ENCODE data around the gene FHOD3. TPM values are rescaled to one million over a fixed set of nuclear protein-coding genes. Genes with fewer than 3 reads are reported as not detected.
A peak's percentile ranks its signal among the peaks of the same experiment; 100 is the strongest.

FHOD3 gene
- total and polyA plus RNA-seq, 5 donors from 2014 or later: not detected

DNA sequence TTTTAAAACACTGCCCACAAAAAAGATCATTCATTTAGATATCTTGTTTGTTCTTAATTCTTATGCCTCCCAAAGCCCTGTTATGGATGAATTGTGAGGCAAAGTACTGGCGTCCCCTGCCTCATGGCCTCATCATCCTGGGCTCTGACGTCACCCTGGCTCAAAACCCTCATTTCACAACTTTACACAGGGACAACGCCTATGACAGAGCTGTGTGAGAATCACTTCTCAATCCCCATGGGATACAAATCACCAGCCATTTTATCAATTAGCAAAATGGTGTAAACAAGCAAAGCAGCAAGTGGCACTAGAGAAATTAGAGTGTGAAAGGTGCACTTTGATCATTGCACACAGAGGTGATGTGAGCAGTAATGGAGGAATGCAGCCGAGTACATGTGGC, 16.6 kb downstream of the FHOD3 start:
- Histone ChIP-seq H3K4me3 (ENCODE audit: low read depth, low read length) (no peak overlapping the region), H3K27ac (ENCODE audit: insufficient read depth, low read length, poor library complexity, severe bottlenecking) (no peak overlapping the region), H3K36me3 (ENCODE audit: control insufficient read depth, insufficient read depth, low read length) (no peaks in the 10 kb centered on the region), H3K27me3 (ENCODE audit: control insufficient read depth, insufficient read depth, low read length) (peaks cover 2% of the 10 kb centered on the region), H3K4me1 (ENCODE audit: control insufficient read depth, insufficient read depth, low read length, poor library complexity, severe bottlenecking) (no peaks in the 10 kb centered on the region), H3K9me3 (ENCODE audit: control insufficient read depth in 2 of 2, low read length in 2 of 2) (peaks cover 2 to 4% of the 10 kb centered on the region in 2 experiments)
- Mint-ChIP-seq H3K9me3 (peaks cover 0 to 13% (median 5%) of the 10 kb centered on the region in 7 donors), H3K27ac (no peak overlapping the region), H3K4me1 (no peaks in the 10 kb centered on the region), H3K4me3 (no peak overlapping the region), H3K36me3 (no peaks in the 10 kb centered on the region), H3K27me3 (peaks cover 16% of the 10 kb centered on the region)
- ATAC-seq (ENCODE audit: low read depth in 2 of 2) (no peak), DNase-seq (no peak)

DNA sequence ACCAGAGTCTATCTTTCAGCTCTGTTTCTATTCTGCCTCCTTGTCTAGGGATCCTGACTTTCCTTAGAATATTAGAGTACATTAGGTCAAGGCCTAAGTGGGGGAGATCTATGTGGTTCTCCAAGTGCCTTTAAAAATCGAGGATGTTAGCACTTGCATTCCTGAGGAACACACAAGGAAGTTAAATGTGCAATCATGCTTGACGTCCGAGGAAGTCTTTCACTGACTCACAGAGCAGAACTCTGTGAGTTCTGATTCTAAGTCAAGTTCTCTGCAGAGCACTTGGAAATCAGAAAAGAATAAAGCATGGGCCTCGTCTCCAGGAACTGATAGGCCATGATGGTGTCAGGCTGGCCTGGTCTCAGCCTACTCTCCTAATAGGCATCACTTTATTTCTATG, 17.2 kb downstream of the FHOD3 start:
- Mint-ChIP-seq H3K27ac (no peak overlapping the region), H3K27me3 (peaks cover 18% of the 10 kb centered on the region), H3K4me1 (no peaks in the 10 kb centered on the region), H3K9me3 (peaks cover 0 to 18% (median 9%) of the 10 kb centered on the region in 7 donors), H3K4me3 (no peak overlapping the region), H3K36me3 (no peaks in the 10 kb centered on the region)
- Histone ChIP-seq H3K9me3 (ENCODE audit: control insufficient read depth in 2 of 2, low read length in 2 of 2) (peaks cover 2 to 6% of the 10 kb centered on the region in 2 experiments), H3K27ac (ENCODE audit: insufficient read depth, low read length, poor library complexity, severe bottlenecking) (no peak overlapping the region), H3K4me3 (ENCODE audit: low read depth, low read length) (no peak overlapping the region), H3K27me3 (ENCODE audit: control insufficient read depth, insufficient read depth, low read length) (peaks cover 2% of the 10 kb centered on the region), H3K4me1 (ENCODE audit: control insufficient read depth, insufficient read depth, low read length, poor library complexity, severe bottlenecking) (no peaks in the 10 kb centered on the region), H3K36me3 (ENCODE audit: control insufficient read depth, insufficient read depth, low read length) (no peaks in the 10 kb centered on the region)
- ATAC-seq (ENCODE audit: low read depth in 2 of 2): no peak
- DNase-seq: no peak

DNA sequence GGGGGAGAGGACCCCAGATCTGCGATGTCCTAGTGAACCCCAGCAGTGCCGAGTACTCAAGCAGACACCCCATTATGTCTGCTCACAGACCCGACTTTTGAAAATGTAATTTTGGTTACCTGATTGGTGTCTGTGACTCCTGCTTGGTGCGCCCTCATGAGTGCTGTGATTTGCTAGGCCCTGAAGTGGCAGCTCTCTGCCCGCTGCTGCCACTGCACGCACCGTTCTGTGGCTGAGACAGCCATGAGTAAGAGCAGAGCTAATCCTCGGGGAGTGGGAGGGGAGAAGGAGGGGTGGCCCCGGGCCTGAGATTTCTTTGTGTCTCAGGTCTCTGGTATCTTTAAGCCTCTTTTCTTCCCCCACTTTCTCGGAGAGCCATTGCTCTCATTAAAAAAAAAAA, 18.2 kb downstream of the FHOD3 start:
- Mint-ChIP-seq H3K4me3 (no peak overlapping the region), H3K36me3 (no peaks in the 10 kb centered on the region), H3K27ac (no peak overlapping the region), H3K9me3 (peaks cover 0 to 18% (median 9%) of the 10 kb centered on the region in 7 donors), H3K4me1 (no peaks in the 10 kb centered on the region), H3K27me3 (peaks cover 20% of the 10 kb centered on the region)
- H3K4me1 ChIP-seq (ENCODE audit: control insufficient read depth, insufficient read depth, low read length, poor library complexity, severe bottlenecking): no peaks in the 10 kb centered on the region
- ATAC-seq (ENCODE audit: low read depth in 2 of 2): no peak
- H3K27me3 ChIP-seq (ENCODE audit: control insufficient read depth, insufficient read depth, low read length): peaks cover 2% of the 10 kb centered on the region
- H3K27ac ChIP-seq (ENCODE audit: insufficient read depth, low read length, poor library complexity, severe bottlenecking): no peak overlapping the region
- H3K9me3 ChIP-seq (ENCODE audit: control insufficient read depth in 2 of 2, low read length in 2 of 2): peaks cover 2 to 6% of the 10 kb centered on the region in 2 experiments
- no peak for DNase-seq
- no peaks in the 10 kb centered on the region for H3K36me3 ChIP-seq (ENCODE audit: control insufficient read depth, insufficient read depth, low read length)
- no peak overlapping the region for H3K4me3 ChIP-seq (ENCODE audit: low read depth, low read length)

DNA sequence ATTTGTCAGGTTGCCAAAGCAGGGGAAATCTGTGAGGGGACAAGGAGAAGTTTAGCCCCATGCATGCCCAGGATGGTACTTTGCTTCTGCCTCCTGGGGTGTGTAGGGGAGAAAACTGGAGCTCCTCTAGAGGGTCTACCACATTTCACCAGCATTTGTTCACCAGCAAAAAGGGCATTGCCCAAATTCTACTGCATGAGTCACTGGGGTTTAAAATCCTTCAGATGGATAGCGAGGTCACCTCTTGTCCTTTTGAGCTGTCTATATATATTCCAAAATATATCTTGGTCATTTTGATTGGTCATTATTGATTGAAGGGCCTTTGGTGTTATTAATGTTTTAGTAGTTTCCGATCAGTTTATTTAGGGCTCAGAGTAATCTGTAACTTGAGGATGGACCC, 18.7 kb downstream of the FHOD3 start:
- peaks cover 20% of the 10 kb centered on the region for H3K27me3 Mint-ChIP-seq
- peaks cover 0 to 18% (median 9%) of the 10 kb centered on the region in 7 donors for H3K9me3 Mint-ChIP-seq
- Histone ChIP-seq H3K27me3 (ENCODE audit: control insufficient read depth, insufficient read depth, low read length) (peaks cover 2% of the 10 kb centered on the region), H3K4me3 (ENCODE audit: low read depth, low read length) (no peak overlapping the region), H3K4me1 (ENCODE audit: control insufficient read depth, insufficient read depth, low read length, poor library complexity, severe bottlenecking) (no peaks in the 10 kb centered on the region), H3K9me3 (ENCODE audit: control insufficient read depth in 2 of 2, low read length in 2 of 2) (peaks cover 2 to 6% of the 10 kb centered on the region in 2 experiments), H3K36me3 (ENCODE audit: control insufficient read depth, insufficient read depth, low read length) (no peaks in the 10 kb centered on the region), H3K27ac (ENCODE audit: insufficient read depth, low read length, poor library complexity, severe bottlenecking) (no peak overlapping the region)
- ATAC-seq (ENCODE audit: low read depth in 2 of 2) (no peak), DNase-seq (no peak)
- H3K36me3 Mint-ChIP-seq: no peaks in the 10 kb centered on the region
- no peak overlapping the region for H3K4me3 Mint-ChIP-seq
- H3K4me1 Mint-ChIP-seq: no peaks in the 10 kb centered on the region
- no peak overlapping the region for H3K27ac Mint-ChIP-seq

DNA sequence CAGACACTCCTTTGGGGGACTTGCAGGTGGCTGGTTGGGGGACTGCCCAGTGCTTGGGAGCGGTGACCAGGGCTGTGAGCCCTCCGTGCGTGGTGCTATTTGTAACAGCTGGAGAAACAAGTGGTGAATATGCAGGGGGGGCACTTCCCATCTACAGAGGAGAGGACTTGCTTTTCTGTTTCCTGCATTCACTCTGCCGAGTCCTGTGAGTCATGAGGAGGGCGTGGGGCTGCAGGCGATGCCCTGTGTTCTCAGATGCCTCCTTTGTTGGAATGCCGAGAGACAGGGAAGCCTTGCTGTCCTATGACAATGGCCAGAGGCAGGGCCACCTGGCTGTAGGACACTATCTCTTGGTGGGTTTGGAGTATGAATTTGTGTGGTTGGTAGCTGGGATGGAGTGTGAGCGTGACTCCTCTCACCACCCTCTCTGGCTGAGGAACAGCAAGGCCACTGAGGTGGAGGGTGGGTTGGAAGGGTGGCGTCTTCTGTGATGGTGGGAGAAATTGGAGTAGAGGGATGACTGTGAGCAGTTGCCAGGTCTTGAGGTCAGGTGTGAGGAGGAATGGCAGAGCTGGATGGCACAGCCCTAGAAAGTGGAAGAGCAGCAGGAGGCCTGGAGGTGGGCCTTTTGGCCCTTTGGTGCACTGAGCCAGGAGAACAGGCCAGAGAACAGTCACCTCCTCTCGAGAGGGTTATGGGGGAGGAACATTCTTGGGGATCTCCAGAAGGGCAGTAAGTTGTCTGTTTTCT, 24.3 kb downstream of the FHOD3 start:
- H3K27ac Mint-ChIP-seq: no peak overlapping the region
- DNase-seq (no peak), ATAC-seq (ENCODE audit: low read depth in 2 of 2) (no peak)
- H3K9me3 Mint-ChIP-seq: peaks cover 0 to 18% (median 10%) of the 10 kb centered on the region in 7 donors
- Histone ChIP-seq H3K4me3 (ENCODE audit: low read depth, low read length) (no peak overlapping the region), H3K27me3 (ENCODE audit: control insufficient read depth, insufficient read depth, low read length) (no peaks in the 10 kb centered on the region), H3K27ac (ENCODE audit: insufficient read depth, low read length, poor library complexity, severe bottlenecking) (no peak overlapping the region), H3K36me3 (ENCODE audit: control insufficient read depth, insufficient read depth, low read length) (no peaks in the 10 kb centered on the region), H3K4me1 (ENCODE audit: control insufficient read depth, insufficient read depth, low read length, poor library complexity, severe bottlenecking) (no peaks in the 10 kb centered on the region), H3K9me3 (ENCODE audit: control insufficient read depth in 2 of 2, low read length in 2 of 2) (peaks cover 2 to 6% of the 10 kb centered on the region in 2 experiments)
- H3K4me1 Mint-ChIP-seq: no peaks in the 10 kb centered on the region
- no peak overlapping the region for H3K4me3 Mint-ChIP-seq
- peaks cover 6% of the 10 kb centered on the region for H3K27me3 Mint-ChIP-seq
- H3K36me3 Mint-ChIP-seq: no peaks in the 10 kb centered on the region

DNA sequence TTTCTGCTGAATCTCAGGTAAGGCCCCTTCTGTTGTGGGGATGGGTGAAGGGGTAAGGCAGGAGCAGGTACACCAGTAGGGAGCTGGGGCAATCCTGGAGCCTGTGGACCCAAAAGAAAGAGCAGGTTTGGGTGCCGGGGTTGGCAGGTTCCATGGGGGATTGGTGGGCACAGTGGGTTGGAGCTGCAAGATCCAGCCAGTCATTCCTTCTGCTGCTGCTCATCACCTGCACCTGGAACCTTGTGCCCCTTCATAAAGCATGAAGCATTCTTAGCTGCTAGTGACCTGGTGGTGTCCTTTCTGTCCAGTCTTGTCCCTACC, 24.9 kb downstream of the FHOD3 start:
- no peaks in the 10 kb centered on the region for H3K4me1 Mint-ChIP-seq

DNA sequence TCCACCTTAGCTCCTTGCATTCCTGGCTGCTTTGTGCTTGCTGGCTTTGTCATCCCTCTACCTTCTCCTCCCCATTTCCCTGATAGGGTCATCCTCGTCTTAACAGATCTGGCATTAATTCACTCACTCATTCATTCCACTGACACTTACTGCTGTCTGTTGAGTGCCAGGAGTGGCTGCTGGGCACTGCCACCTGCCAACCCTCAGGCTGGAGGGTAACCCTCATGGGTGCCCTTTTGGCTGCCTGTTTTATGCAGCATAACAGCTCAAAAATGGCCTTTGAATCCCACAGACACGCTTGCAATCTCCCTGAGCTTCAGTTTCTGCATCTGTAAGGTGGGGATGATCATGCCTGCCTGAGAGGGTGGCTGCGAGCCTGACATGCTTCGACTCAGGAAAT, 25.2 kb downstream of the FHOD3 start:
- H3K4me3 ChIP-seq (ENCODE audit: low read depth, low read length): no peak overlapping the region
- no peaks in the 10 kb centered on the region for H3K27me3 ChIP-seq (ENCODE audit: control insufficient read depth, insufficient read depth, low read length)
- no peak for ATAC-seq (ENCODE audit: low read depth in 2 of 2)
- DNase-seq: no peak
- H3K4me1 Mint-ChIP-seq: no peaks in the 10 kb centered on the region
- H3K9me3 Mint-ChIP-seq: peaks cover 0 to 16% (median 6%) of the 10 kb centered on the region in 7 donors
- peaks cover 4% of the 10 kb centered on the region for H3K27me3 Mint-ChIP-seq
- H3K4me3 Mint-ChIP-seq: peak overlapping the region in 1 of 4 donors; percentile 2
- H3K27ac ChIP-seq (ENCODE audit: insufficient read depth, low read length, poor library complexity, severe bottlenecking): no peak overlapping the region
- H3K36me3 ChIP-seq (ENCODE audit: control insufficient read depth, insufficient read depth, low read length): no peaks in the 10 kb centered on the region
- H3K4me1 ChIP-seq (ENCODE audit: control insufficient read depth, insufficient read depth, low read length, poor library complexity, severe bottlenecking): no peaks in the 10 kb centered on the region
- H3K36me3 Mint-ChIP-seq: no peaks in the 10 kb centered on the region
- peaks cover 2 to 6% of the 10 kb centered on the region in 2 experiments for H3K9me3 ChIP-seq (ENCODE audit: control insufficient read depth in 2 of 2, low read length in 2 of 2)
- H3K27ac Mint-ChIP-seq: no peak overlapping the region

More for the DNA sequence above, 24.9 kb downstream of the FHOD3 start:
- Mint-ChIP-seq H3K27me3 (peaks cover 4% of the 10 kb centered on the region), H3K4me3 (no peak overlapping the region), H3K27ac (no peak overlapping the region), H3K9me3 (peaks cover 0 to 16% (median 7%) of the 10 kb centered on the region in 7 donors), H3K36me3 (no peaks in the 10 kb centered on the region)
- H3K27ac ChIP-seq (ENCODE audit: insufficient read depth, low read length, poor library complexity, severe bottlenecking): no peak overlapping the region
- no peak overlapping the region for H3K4me3 ChIP-seq (ENCODE audit: low read depth, low read length)
- peaks cover 2 to 6% of the 10 kb centered on the region in 2 experiments for H3K9me3 ChIP-seq (ENCODE audit: control insufficient read depth in 2 of 2, low read length in 2 of 2)
- DNase-seq (no peak), ATAC-seq (ENCODE audit: low read depth in 2 of 2) (no peak)
- no peaks in the 10 kb centered on the region for H3K4me1 ChIP-seq (ENCODE audit: control insufficient read depth, insufficient read depth, low read length, poor library complexity, severe bottlenecking)
- no peaks in the 10 kb centered on the region for H3K27me3 ChIP-seq (ENCODE audit: control insufficient read depth, insufficient read depth, low read length)
- no peaks in the 10 kb centered on the region for H3K36me3 ChIP-seq (ENCODE audit: control insufficient read depth, insufficient read depth, low read length)

DNA sequence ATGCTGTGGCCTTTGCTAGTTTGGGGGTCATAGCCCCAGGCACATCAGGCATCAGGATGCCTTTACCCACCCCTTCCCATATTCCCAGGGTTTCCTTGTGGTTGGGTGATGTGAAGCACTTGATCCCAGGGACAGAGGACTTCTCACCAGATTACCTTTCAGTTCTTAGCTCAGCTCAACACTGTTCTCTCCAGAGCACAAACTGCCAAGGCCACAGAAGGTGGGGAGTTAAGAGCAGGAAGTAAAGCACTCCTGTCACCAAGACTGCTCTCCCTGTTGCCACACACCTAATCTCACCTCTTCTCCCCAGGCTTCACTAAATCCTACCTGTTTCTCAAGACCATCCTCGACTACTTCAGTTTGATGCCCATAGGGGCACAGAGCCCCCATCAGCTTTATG, 25.9 kb downstream of the FHOD3 start:
- Mint-ChIP-seq H3K36me3 (no peaks in the 10 kb centered on the region), H3K4me3 (no peak overlapping the region), H3K4me1 (no peaks in the 10 kb centered on the region), H3K9me3 (peaks cover 0 to 13% (median 4%) of the 10 kb centered on the region in 7 donors), H3K27ac (no peak overlapping the region), H3K27me3 (peaks cover 4% of the 10 kb centered on the region)
- H3K27me3 ChIP-seq (ENCODE audit: control insufficient read depth, insufficient read depth, low read length): no peaks in the 10 kb centered on the region
- DNase-seq: no peak
- no peaks in the 10 kb centered on the region for H3K4me1 ChIP-seq (ENCODE audit: control insufficient read depth, insufficient read depth, low read length, poor library complexity, severe bottlenecking)
- no peak for ATAC-seq (ENCODE audit: low read depth in 2 of 2)
- H3K36me3 ChIP-seq (ENCODE audit: control insufficient read depth, insufficient read depth, low read length): no peaks in the 10 kb centered on the region
- no peak overlapping the region for H3K4me3 ChIP-seq (ENCODE audit: low read depth, low read length)
- no peak overlapping the region for H3K27ac ChIP-seq (ENCODE audit: insufficient read depth, low read length, poor library complexity, severe bottlenecking)
- H3K9me3 ChIP-seq (ENCODE audit: control insufficient read depth in 2 of 2, low read length in 2 of 2): peaks cover 2 to 6% of the 10 kb centered on the region in 2 experiments
